Measurements from ENCODE around the gene FRMD3. TPM values are rescaled to one million over a fixed set of nuclear protein-coding genes. Genes with fewer than 3 reads are reported as not detected.

FRMD3 gene
- total RNA-seq, 1 donor from 2014 or later, result 0.74 TPM

DNA sequence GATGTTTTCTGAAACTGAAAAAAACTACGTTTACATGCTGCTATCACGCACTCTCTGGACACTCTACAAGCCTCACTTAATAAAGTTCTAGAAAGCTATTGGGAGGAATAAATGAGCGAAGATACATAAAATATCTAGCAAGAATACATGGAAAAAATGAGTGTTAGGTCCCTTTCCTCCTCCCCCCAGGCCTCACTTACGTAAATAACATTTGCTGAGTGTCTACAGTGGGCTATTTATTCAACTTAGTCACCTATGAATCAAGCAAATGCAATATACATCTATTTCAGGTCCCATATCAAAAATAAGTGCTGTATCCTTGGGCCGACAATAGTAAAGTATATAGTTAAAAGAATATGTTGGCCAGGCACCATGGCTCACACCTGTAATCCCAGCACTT, 62.5 kb downstream of the FRMD3 start:
- intact Hi-C loops (cut with micrococcal nuclease), result no loop called here

DNA sequence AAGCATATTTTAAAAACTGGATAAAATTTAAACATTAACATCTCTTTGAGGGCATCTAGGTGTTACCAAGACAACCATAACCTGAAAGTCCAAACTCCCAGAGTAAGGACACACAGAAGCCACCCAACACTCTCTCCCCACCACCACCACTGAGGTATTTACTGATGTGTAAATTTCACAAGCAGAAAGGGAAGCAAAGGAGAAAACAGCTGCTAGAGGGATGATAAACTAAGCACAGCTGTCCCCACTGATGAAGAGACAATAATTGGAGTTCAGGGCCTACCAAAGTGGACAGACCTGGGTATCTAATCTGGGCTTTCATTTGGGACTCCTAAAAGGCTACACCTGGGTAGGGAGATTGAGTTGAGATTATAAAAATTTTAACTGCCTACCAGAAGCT, 63.6 kb downstream of the FRMD3 start:
- intact Hi-C loops (cut with micrococcal nuclease), result no loop called here

DNA sequence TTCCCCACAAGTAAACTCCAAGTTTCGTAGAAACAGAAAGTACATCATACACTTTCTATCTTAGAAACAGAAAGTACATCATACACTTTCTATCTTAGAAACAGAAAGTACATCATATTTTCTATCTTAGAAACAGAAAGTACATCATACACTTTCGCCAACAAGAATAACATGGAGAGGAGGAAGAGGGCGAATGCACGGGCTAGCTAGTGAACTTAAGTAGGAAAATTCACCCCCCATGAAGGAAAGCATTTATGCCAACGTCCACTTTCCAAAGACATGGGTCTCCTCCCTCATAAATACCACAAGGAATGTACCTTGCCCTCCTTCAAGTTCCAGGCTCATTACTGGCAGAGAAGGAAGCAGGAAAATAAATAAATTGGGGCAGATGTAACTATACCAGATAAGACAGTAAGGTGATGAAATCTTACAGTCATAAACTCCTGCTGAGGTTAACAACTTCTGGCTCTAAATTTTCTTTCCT, 64.7 kb downstream of the FRMD3 start:
- intact Hi-C loops (cut with micrococcal nuclease), result loop anchor here (2.0 kb wide), 1 partner anchor 447 kb away; the partner anchor contains the start of gene KIF27

DNA sequence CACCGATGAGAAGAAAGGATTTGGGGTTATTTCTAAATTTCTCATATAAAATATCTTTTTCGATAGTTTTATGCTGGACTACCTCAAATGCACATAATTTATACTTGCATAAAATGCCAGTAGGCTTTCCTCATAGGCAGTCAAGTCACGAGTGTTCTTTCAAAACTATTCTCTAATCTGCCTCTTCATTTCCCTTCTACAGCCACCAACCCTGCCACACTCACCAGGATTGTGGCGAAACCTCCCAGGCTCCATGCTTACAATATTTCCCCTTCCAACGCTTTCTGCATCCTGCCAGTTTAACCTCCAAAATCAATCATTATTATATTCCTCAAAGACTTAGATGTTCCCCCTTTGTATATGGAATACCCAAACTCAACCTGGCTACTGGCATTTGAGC, 65.4 kb downstream of the FRMD3 start:
- intact Hi-C loops (cut with micrococcal nuclease), result loop anchor here (2.0 kb wide), 1 partner anchor 448 kb away; the partner anchor contains the start of gene KIF27

DNA sequence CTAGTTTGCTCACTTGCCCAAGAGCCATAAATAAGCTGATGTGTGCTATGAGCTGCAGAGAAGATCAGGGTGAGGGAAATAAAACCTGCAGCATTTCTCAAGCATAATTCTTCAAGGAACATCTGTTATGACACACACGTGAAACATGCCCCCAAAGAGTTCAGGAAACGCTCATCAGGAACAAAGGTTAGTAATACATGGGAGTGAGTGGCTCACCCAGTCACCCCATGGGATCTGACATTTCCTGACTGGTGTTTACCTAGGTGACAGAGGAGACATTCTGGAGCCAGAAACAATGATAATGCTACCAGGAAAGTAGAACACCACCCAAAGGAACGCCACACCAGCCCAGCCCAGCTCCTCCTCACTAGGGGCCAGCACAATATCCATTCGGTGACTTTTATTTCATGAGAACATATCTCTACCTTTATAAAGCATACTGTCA, 66.0 kb downstream of the FRMD3 start:
- intact Hi-C loops (cut with micrococcal nuclease), result loop anchor here (2.0 kb wide), 1 partner anchor 449 kb away; the partner anchor contains the start of gene KIF27

DNA sequence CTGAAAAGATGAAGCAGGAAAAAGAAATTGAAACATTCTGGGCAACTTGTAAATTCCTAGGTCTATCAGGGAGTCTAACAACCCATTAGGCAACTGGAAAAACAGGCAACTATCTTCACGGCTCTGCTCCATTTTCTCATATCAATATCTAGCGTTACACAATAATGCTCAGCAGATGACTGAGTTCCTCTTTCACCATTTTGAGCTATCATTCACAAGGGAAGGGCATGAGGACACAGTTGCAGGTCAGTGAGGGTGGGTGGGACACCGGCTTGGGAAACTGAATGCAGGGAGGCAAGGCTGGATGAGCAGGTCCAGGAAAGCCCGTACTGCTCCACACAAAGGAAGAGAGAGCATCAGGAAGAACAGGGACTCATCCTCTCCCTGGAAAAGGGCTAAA, 67.0 kb downstream of the FRMD3 start:
- intact Hi-C loops (cut with micrococcal nuclease), result no loop called here

DNA sequence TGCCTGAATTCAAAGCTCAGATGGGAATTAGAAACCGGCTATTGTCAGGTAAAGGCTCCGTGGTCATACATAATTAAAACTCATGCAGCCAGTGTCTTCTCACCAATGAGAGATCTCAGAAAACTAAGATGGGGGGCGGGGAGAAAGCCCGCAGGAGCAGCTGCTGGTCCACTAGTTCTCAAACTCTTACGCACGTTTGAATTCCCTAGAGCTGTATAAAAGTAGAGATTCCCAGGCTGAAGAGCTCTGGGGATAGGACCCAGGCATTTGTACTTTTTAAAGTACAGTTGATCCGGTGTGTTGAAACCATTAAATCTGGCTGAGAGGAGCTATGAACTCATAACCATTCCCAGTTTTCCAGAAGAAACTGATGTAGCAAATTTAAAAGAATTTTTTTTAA, 68.5 kb downstream of the FRMD3 start:
- intact Hi-C loops (cut with micrococcal nuclease), result no loop called here

DNA sequence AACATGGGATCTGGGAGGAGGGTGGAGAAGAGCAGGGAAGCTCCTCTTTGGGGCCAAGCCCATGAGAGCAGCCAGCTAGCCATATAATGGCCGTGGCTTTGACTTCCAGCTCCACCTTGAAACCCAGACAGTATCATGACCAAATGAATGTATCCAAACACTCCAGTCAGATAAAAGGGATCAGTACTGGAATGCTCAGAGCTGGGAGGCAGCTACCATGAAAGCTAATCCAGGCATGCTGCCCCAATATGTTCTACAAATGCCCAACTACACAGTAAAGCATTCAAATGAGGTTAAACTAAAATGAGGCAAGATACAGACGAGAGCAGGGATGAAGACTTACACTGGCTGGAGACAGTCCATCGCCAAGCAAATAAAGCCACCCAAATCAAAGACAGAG, 69.4 kb downstream of the FRMD3 start:
- intact Hi-C loops (cut with micrococcal nuclease), result no loop called here

DNA sequence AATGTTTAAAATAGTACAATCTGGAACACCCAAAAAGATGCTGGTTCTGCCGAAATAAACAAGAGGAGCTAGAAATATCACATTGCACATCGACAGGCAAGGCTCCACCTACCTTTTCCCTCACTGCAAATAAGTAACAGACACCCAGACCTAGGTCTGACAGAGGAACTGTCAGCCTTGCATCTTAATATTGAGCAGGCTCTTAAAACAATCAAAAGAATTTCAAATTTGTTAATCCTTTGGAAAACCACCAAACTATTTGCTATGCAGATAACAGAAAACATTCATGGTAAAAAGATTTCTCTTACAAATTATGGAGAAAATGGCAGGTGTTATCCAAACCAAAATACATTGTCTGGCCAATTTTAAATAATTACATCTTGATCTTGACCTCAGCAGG, 71.3 kb downstream of the FRMD3 start:
- intact Hi-C loops (cut with micrococcal nuclease), result no loop called here

DNA sequence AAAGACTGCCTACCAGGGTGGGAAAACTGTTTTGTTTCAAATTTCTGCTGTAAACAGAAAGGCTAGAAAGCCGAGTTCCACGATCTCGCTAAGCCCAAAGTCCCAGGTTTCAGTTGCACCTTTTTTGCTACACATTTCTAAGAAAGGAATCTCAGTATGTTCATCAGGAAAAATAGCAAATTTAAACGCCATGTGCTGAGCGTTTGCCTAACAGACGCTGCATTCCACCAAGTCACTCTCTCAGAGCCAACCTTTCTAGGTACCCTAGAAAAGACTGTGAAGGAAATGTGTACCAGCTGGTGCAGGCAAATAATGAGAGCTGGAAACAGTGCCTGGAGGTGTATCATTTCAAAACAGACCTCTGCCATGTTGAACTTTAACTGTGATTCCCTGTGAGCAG, 71.8 kb downstream of the FRMD3 start:
- intact Hi-C loops (cut with micrococcal nuclease), result no loop called here

DNA sequence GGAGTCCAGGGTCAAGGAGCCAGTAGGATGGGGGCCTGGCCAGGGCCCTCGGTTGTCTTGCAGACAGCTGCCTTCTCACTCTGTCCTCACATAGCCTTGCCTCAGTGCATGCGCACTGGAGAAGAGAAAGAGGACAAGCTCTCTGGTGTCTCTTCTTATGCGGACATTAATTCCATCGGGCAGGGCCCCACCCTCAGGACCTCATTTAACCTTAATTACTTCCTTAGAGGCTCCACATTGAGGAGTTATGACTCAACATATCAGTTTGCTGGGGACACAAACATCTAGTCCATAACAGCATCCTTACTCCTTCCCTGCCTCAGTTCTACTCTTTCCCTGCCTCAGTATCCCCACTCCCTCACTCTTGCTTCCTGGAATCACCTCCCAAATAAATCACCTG, 78.4 kb downstream of the FRMD3 start:
- intact Hi-C loops (cut with micrococcal nuclease), result no loop called here

DNA sequence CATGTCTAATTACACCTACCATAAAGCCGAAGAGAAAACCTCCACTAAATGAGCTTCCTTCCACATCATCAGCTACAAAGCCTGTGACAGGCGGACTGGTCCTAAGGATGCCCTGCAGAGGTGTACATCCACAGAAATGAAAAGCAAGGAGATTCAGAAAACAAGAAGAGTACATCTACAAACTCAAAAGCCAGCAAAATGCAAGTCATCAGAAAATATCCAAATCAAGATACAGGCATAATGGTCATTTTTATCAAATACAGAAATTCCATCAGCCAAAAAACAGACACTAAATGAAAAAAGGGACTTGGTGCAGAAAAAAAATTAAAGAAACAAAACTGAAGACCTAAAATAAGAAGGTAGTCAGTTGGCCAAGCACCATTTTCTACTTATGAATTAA, 79.7 kb downstream of the FRMD3 start:
- intact Hi-C loops (cut with micrococcal nuclease), result no loop called here

DNA sequence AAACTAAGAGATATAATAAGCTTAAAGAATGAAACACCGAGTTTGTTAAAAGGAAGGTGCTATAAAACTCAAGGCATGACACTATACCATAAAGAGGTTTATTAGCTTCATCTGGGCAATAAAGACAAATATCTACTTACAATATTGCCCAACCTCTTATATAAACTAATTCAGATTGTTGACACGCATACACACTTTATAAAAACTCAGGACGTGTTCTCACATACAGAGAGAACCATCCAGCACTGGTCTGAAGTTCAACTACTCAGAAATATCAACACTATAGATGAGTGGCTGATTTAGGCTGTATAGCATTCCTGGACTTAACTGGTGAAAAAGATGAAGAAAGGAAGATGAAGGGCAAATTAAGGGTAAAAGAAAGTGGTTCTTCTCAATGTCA, 81.2 kb downstream of the FRMD3 start:
- intact Hi-C loops (cut with micrococcal nuclease), result no loop called here

DNA sequence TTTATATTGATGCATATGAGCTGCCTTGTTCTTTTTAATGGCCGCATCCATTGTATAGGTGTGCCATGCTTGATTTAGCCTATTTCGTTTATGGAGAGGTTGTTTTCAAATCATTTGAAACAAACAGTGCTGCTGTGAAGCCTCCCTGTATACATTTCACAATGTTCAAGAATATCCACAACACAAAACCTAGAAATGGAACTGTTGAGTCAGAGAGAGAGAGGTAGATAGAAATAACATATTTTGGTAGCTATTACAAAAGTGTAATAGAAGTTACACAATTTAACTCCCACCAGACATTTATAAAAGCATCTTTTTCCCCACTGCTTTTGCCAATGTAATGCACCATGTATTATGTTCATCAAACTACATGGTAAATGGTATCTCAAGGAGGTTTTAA, 82.0 kb downstream of the FRMD3 start:
- intact Hi-C loops (cut with micrococcal nuclease), result no loop called here

DNA sequence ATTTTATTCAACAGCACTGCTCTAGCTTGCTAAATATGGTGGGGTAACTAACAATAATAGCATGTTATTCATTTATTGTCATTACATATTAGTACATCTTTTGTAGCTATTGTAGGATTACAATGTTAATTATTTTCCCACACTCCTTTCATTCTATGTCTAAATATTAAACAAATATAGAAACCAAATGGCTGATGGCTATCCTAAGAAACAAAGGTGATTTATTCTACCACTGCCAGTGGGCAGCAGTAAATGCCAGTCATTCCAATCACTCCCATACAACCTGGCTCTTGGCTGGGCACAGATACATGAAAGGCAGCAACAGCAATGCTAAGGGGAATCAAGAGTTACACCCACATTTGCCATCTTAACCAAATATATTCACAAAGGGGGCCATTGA, 84.1 kb downstream of the FRMD3 start:
- intact Hi-C loops (cut with micrococcal nuclease), result no loop called here

DNA sequence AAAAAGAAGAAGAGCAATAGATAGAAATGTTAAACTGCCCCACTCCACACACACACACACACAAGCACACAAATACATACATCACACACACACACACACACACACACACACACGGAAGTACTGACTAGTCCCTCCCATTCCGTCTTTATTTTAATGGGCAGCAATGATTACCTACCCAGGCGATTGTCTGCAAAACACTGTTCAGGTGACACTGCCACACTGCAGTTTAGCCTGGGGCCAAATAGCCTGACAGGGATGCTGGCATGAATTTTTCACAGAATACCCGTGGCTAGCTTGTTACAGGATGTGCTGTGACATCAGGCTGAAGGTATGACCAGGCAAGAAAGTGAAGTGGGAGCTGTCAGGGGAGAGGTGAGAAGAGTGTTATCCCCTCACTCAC, 86.9 kb downstream of the FRMD3 start:
- intact Hi-C loops (cut with micrococcal nuclease), result no loop called here

DNA sequence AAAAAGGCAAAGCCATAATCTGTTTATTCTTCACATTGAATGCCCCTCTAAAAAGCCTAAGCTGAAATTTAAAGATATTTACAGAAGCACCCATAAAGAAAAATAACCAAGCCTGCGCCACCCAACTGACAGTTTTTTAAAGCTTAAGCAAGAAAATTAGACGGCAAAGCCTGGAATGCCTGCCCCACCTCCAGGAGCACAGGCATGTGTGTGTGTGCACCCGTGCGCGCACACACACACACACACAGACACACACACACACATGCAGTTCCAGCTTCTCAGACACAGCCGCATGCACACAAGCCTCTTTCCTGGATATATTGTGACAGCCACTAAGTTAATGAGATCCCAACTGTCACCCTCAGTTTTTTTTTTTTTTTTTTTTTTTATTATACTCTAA, 88.2 kb downstream of the FRMD3 start:
- intact Hi-C loops (cut with micrococcal nuclease), result no loop called here

DNA sequence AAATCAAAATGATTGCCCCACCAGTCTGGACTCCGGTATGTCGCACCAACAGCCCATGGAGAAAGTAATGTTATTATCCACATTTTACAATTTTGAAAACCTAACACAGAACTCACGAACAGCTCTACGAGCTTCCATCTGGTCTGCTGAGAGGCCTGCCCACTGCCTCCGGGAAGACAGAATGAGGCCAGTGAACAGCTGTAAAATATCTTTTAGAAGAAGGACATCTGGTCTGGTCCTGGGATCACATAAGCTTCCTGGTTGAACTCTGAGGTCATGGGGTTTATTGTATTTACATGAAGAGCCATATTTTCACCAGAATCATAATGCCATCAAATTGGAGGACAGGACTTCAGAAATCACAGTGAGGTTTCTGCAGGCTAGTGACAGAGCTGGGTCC, 89.0 kb downstream of the FRMD3 start:
- intact Hi-C loops (cut with micrococcal nuclease), result no loop called here

DNA sequence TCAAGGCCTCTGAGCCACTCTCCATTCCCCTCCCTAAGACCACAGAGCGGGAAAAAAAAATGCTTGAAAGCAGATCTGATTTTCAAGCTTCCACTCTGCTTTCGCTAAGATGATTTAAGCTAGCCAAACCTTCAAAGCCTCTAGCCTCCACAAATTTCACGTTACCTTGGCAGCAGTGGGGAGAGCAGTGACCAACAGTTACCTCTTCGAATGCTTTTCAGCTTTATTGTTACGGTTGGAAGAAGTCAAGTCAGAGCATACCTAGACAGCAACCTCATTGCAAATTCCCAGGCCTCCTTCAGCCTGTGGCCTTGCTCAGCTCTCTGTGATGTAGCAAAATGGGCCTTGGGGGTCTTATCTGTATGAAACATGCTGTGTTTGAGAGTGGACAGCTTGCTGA, 89.6 kb downstream of the FRMD3 start:
- intact Hi-C loops (cut with micrococcal nuclease), result no loop called here

DNA sequence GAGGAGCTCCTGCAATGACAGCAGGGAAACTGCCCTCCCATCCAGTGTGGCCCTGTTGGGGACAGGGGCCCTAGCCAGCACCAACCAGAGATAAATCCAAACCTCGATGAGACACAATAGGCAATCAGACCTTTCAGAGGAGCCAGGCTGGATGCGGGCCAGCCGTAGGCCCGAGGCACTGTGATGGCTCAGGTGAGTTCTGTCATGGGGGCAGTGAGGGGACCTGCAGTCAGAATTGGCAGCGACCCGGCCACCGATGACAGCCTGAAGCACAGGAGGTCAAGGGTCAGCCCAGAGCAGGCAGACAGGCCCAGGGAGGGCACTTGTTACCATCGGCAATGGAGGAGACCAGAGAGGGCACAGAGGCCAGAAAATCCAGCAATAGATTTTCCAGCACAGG, 90.8 kb downstream of the FRMD3 start:
- intact Hi-C loops (cut with micrococcal nuclease), result no loop called here

DNA sequence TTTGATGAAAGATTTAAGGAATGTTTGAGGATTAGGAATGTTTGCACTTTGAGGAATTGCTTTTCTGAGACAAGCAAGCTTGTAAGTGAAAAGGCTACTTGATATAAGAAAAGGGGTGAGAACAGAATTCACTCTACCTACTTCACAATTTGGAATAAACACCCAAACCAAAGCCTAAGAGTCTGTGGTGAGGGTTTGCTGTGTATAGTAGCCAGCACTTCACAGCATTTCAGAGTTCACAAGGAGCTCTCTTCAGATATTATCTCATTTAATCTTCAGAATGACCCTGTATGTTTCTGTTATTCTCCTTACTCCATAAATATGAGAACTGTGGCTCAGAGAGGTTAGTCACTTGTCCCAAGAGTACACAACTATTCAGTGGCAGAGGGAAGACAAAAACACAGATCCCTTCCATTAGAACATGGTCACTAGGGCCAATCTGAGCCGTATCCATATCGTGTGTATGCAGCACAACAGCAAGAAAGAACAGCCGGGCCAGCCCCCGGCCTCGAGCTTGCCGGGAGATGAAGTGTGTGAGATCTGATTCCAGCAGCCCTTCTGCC, 92.4 kb downstream of the FRMD3 start:
- intact Hi-C loops (cut with micrococcal nuclease), result no loop called here

DNA sequence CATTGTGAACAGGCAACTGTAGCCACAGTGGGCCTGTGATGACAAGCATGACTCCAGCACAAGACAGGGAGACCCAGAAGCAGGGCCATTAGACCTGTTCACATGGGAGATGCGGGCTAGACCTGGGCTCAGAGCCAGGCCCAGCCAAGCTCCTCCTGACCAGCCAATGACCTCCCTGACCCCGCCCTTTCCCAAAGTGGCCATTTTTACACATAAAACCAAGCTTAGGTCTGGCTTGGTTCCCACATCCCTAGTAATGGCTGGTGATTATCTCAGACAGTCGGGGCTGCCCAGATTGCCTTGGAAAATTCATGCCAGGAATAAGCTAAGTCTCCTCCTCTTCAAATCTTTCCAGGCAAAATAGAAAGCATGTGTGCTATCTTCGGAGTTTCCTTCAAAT, 94.1 kb downstream of the FRMD3 start:
- intact Hi-C loops (cut with micrococcal nuclease), result no loop called here

DNA sequence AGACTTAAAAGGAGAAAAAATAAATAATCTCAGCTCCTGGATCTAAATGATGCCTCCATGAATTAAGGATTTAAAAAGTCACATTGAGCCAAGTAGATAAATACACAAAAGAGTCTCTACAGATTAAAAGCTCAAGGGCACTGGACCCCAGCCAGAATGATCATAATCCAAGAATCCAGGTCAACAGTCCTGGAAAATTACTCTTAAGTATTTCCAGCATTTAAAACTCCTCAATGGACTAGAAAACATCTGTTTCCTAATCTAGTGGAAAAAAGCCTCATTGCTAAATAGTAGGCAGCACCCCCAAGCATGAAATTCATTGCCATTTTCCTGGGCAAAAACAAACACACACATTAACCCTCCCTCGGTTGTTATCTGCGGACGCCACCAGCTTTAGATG, 96.8 kb downstream of the FRMD3 start:
- intact Hi-C loops (cut with micrococcal nuclease), result no loop called here

DNA sequence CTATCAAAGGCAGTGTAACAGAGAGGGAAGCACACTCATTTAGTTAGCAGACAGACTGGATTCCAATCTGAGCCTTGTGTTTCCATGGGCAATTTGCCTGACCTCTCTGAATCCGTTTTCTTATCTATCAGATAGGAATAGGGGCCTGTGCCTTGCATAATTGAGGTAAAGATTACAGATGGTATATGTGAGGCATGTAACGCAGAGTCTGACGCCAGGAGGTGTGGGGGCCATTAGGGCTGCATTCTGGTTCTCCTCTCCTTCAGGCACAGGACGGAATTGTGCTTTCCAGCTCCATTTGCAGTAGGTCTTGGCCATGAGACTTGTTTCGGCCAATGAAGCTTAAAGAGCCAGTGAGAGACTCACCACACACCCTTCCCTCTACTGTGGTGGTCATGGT, 97.6 kb downstream of the FRMD3 start:
- intact Hi-C loops (cut with micrococcal nuclease), result no loop called here
